Adipose tissue (tissue), 3 donors: Measurements from ENCODE around the gene SMAD3. TPM values are rescaled to one million over a fixed set of nuclear protein-coding genes. Genes with fewer than 3 reads are reported as not detected.

ENCODE experiments used
- H3K27ac ChIP-seq: one replicate; pipeline ENCODE4 v1.5.1; 2013; ENCODE audit warnings: low read depth, low read length
- WGBS, 3 donors: extraction: QIAGEN DNeasy Blood & Tissue Kit; methylation state at CpG; one replicate each; pipeline ENCODE4 v1.1.7; 2013; 5-methylcytosine and 5-hydroxymethylcytosine counted together
- polyA plus RNA-seq, 3 donors: library from polyadenylated mRNA; stranded (reverse); fragments of 200-250 nt; gene quantifications; one replicate each; pipeline ENCODE4 v1.2.3, GENCODE V29; 2013
- donor health status: healthy with polysubstance abuse.
- donor health status: Bipolar disorder and iron deficiency.
- donor health status: healthy.

The SMAD3 gene
- polyA plus RNA-seq, 3 donors, result 8.5 to 45.3 (median 27.7) TPM

- H3K27ac ChIP-seq, result no peak overlapping the region
- 64 to 80% (median 70%) methylated on average over 6 of the region's 6 CpGs for WGBS, 3 donors
Measured at GRCh38 chr15:67177752-67178151, 112.3 kb downstream of the SMAD3 start.

GRCh38 chr15:67178569-67179210, 113.3 kb downstream of the SMAD3 start:
- WGBS, 3 donors, result 81 to 83% (median 83%) methylated on average over 11 of the region's 11 CpGs
- H3K27ac ChIP-seq, result no peak overlapping the region

GRCh38 chr15:67179411-67179995, 114.1 kb downstream of the SMAD3 start:
- H3K27ac ChIP-seq, result no peak overlapping the region
- WGBS, 3 donors, result 93 to 97% (median 94%) methylated on average over 9 of the region's 9 CpGs

GRCh38 chr15:67180035-67180434, 114.6 kb downstream of the SMAD3 start:
- WGBS, 3 donors, result 96 to 98% (median 97%) methylated on average over 11 of the region's 11 CpGs
- no peak overlapping the region for H3K27ac ChIP-seq

GRCh38 chr15:67180514-67181191, 115.3 kb downstream of the SMAD3 start:
- 96 to 97% (median 96%) methylated on average over 10 of the region's 10 CpGs for WGBS, 3 donors

GRCh38 chr15:67181221-67181639, 115.8 kb downstream of the SMAD3 start:
- H3K27ac ChIP-seq, result no peak overlapping the region
- WGBS, 3 donors, result 95 to 97% (median 96%) methylated on average over 15 of the region's 15 CpGs

More at GRCh38 chr15:67180514-67181191, 115.3 kb downstream of the SMAD3 start:
- no peak overlapping the region for H3K27ac ChIP-seq

GRCh38 chr15:67183443-67184169, 118.2 kb downstream of the SMAD3 start:
- no peak overlapping the region for H3K27ac ChIP-seq
- WGBS, 3 donors, result 60 to 74% (median 72%) methylated on average over 7 of the region's 7 CpGs

- no peak overlapping the region for H3K27ac ChIP-seq
- 84 to 88% (median 87%) methylated on average over 18 of the region's 18 CpGs for WGBS, 3 donors
Measured at GRCh38 chr15:67184208-67184925, 119.0 kb downstream of the SMAD3 start.

- H3K27ac ChIP-seq, result no peak overlapping the region
- 83 to 89% (median 88%) methylated on average over 6 of the region's 6 CpGs for WGBS, 3 donors
Measured at GRCh38 chr15:67185051-67185450, 119.6 kb downstream of the SMAD3 start.

GRCh38 chr15:67185621-67186225, 120.3 kb downstream of the SMAD3 start:
- no peak overlapping the region for H3K27ac ChIP-seq
- WGBS, 3 donors, result 66 to 79% (median 68%) methylated on average over 9 of the region's 9 CpGs

- WGBS, 3 donors, result 19 to 42% (median 42%) methylated on average over 6 of the region's 6 CpGs
Measured at GRCh38 chr15:67186226-67186649, 120.8 kb downstream of the SMAD3 start.

GRCh38 chr15:67186688-67187087, 121.3 kb downstream of the SMAD3 start:
- WGBS, 3 donors, result 55 to 81% (median 56%) methylated on average over 4 of the region's 4 CpGs
- no peak overlapping the region for H3K27ac ChIP-seq

More at GRCh38 chr15:67186226-67186649, 120.8 kb downstream of the SMAD3 start:
- no peak overlapping the region for H3K27ac ChIP-seq

- H3K27ac ChIP-seq, result no peak overlapping the region
- 90 to 96% (median 95%) methylated on average over 12 of the region's 12 CpGs for WGBS, 3 donors
Measured at GRCh38 chr15:67187351-67187854, 122.0 kb downstream of the SMAD3 start.

- WGBS, 3 donors, result 58 to 77% (median 66%) methylated on average over 8 of the region's 8 CpGs
- H3K27ac ChIP-seq, result peak overlapping the region; percentile 41
Measured at GRCh38 chr15:67188551-67189218, 123.3 kb downstream of the SMAD3 start.

GRCh38 chr15:67189326-67190051, 124.1 kb downstream of the SMAD3 start:
- peak overlapping the region; percentile 41 for H3K27ac ChIP-seq
- 68 to 81% (median 77%) methylated on average over 26 of the region's 26 CpGs for WGBS, 3 donors

GRCh38 chr15:67190326-67190725, 124.9 kb downstream of the SMAD3 start:
- 73 to 93% (median 92%) methylated on average over 2 of the region's 2 CpGs for WGBS, 3 donors
- H3K27ac ChIP-seq, result no peak overlapping the region

- WGBS, 3 donors, result 88 to 95% (median 93%) methylated on average over 11 of the region's 11 CpGs
- no peak overlapping the region for H3K27ac ChIP-seq
Measured at GRCh38 chr15:67190813-67191212, 125.4 kb downstream of the SMAD3 start.
